ENCODE measurements around the gene SCN4B. TPM values are rescaled to one million over a fixed set of nuclear protein-coding genes. Genes with fewer than 3 reads are reported as not detected.
"Not testable (repeated sequence)": the region's sequence is repeated elsewhere in the genome, so short reads cannot be mapped to it uniquely, and the experiment has no call there.

SCN4B gene
- total and polyA plus RNA-seq, 2 donors (not counting 1 experiment from before 2014, with no cell fraction given) = 1.5 to 10.4 TPM

GRCh38 chr11:118186346-118187107 lies 33.9 kb upstream of the SCN4B start:
- H3K36me3 ChIP-seq (ENCODE audit: control insufficient read depth, insufficient read depth, low read length) = no peaks in the 10 kb centered on the region
- no peaks in the 10 kb centered on the region for H3K79me2 ChIP-seq (ENCODE audit: control insufficient read depth, insufficient read depth, low read length)
- no peak overlapping the region for H3K9ac ChIP-seq (ENCODE audit: insufficient read depth, low read length)
- H2AFZ ChIP-seq (ENCODE audit: low read length) = no peak overlapping the region
- TF ChIP-seq CTCF (conservative IDR thresholded peaks at IDR 0.05 in 1 of 2, IDR thresholded peaks at IDR 0.05 in 1 of 2; ENCODE audit: low read depth in 1 of 2, low read length in 2 of 2) = no peak
- TF ChIP-seq EZH2 (IDR thresholded peaks at IDR 0.05; ENCODE audit: low read length, missing control alignments) = no peak
- no peaks in the 10 kb centered on the region for H3K27me3 ChIP-seq (ENCODE audit: control insufficient read depth, insufficient read depth, low read length)
- H3K27ac ChIP-seq (ENCODE audit: insufficient read depth, low read length) = no peak overlapping the region
- H3K4me3 ChIP-seq (replicated peaks in 1 of 4; ENCODE audit: control extremely low read depth in 1 of 4, insufficient read depth in 1 of 4, low read depth in 3 of 4, low read length in 4 of 4) = no peak overlapping the region
- H4K20me1 ChIP-seq (ENCODE audit: control insufficient read depth, extremely low read depth, insufficient read depth, low read length) = no peaks in the 10 kb centered on the region
- no peak overlapping the region for H3K4me2 ChIP-seq (ENCODE audit: extremely low read depth, insufficient read depth, low read length)
- no peaks in the 10 kb centered on the region for H3K4me1 ChIP-seq (ENCODE audit: control insufficient read depth, extremely low read depth, insufficient read depth, low read length)
- no peak for DNase-seq (ENCODE audit: low read depth in 2 of 2)
- H3K9me3 ChIP-seq (ENCODE audit: control insufficient read depth, insufficient read depth, low read depth, low read length) = no peaks in the 10 kb centered on the region

- H2AFZ ChIP-seq (ENCODE audit: low read length) = no peak overlapping the region
- no peaks in the 10 kb centered on the region for H3K27me3 ChIP-seq (ENCODE audit: control insufficient read depth, insufficient read depth, low read length)
- no peaks in the 10 kb centered on the region for H3K9me3 ChIP-seq (ENCODE audit: control insufficient read depth, insufficient read depth, low read depth, low read length)
- no peak overlapping the region for H3K4me3 ChIP-seq (replicated peaks in 1 of 4; ENCODE audit: control extremely low read depth in 1 of 4, insufficient read depth in 1 of 4, low read depth in 3 of 4, low read length in 4 of 4)
- H3K36me3 ChIP-seq (ENCODE audit: control insufficient read depth, insufficient read depth, low read length) = no peaks in the 10 kb centered on the region
- H3K9ac ChIP-seq (ENCODE audit: insufficient read depth, low read length) = no peak overlapping the region
- no peak for DNase-seq (ENCODE audit: low read depth in 2 of 2)
- no peaks in the 10 kb centered on the region for H3K4me1 ChIP-seq (ENCODE audit: control insufficient read depth, extremely low read depth, insufficient read depth, low read length)
- H4K20me1 ChIP-seq (ENCODE audit: control insufficient read depth, extremely low read depth, insufficient read depth, low read length) = no peaks in the 10 kb centered on the region
- no peaks in the 10 kb centered on the region for H3K79me2 ChIP-seq (ENCODE audit: control insufficient read depth, insufficient read depth, low read length)
- no peak overlapping the region for H3K27ac ChIP-seq (ENCODE audit: insufficient read depth, low read length)
- H3K4me2 ChIP-seq (ENCODE audit: extremely low read depth, insufficient read depth, low read length) = no peak overlapping the region
- TF ChIP-seq CTCF (conservative IDR thresholded peaks at IDR 0.05 in 1 of 2, IDR thresholded peaks at IDR 0.05 in 1 of 2; ENCODE audit: low read depth in 1 of 2, low read length in 2 of 2) (no peak), EZH2 (IDR thresholded peaks at IDR 0.05; ENCODE audit: low read length, missing control alignments) (no peak)
These were observed 32.4 kb upstream of the SCN4B start for GRCh38 chr11:118184784-118185579.

- not testable (repeated sequence) for H3K9me3 ChIP-seq (ENCODE audit: control insufficient read depth, insufficient read depth, low read depth, low read length); H3K9ac ChIP-seq (ENCODE audit: insufficient read depth, low read length); H3K4me3 ChIP-seq (replicated peaks in 1 of 4; ENCODE audit: control extremely low read depth in 1 of 4, insufficient read depth in 1 of 4, low read depth in 3 of 4, low read length in 4 of 4); H4K20me1 ChIP-seq (ENCODE audit: control insufficient read depth, extremely low read depth, insufficient read depth, low read length); H3K27ac ChIP-seq (ENCODE audit: insufficient read depth, low read length); H3K36me3 ChIP-seq (ENCODE audit: control insufficient read depth, insufficient read depth, low read length); H3K4me2 ChIP-seq (ENCODE audit: extremely low read depth, insufficient read depth, low read length); H3K4me1 ChIP-seq (ENCODE audit: control insufficient read depth, extremely low read depth, insufficient read depth, low read length); H3K79me2 ChIP-seq (ENCODE audit: control insufficient read depth, insufficient read depth, low read length); DNase-seq (ENCODE audit: low read depth in 2 of 2); H3K27me3 ChIP-seq (ENCODE audit: control insufficient read depth, insufficient read depth, low read length); H2AFZ ChIP-seq (ENCODE audit: low read length)
These were observed 31.1 kb upstream of the SCN4B start for GRCh38 chr11:118183691-118184090.

All from fibroblast of lung (primary cell).